Head of caudate nucleus (tissue), 42 donors: ENCODE data around the gene NARF.
A peak's percentile ranks its signal among the peaks of the same experiment; 100 is the strongest.
"Not testable (repeated sequence)": the region's sequence is repeated elsewhere in the genome, so short reads cannot be mapped to it uniquely, and the experiment has no call there.

ENCODE experiments used
- DNase-seq, 42 donors: peaks; one replicate each; pipeline versions ENCODE4 v3.0.0 to v3.0.0-alpha.2; 2020 to 2021; ENCODE audit warnings: mixed read lengths in 7 of 42
- intact Hi-C: fragments of 100-400 bp; cut with DNase I; formaldehyde crosslinking; loops from one replicate; pipeline ENCODE4 v1.15.0; 2022

NARF gene

GRCh38 chr17:82458179-82458884 lies at the start of gene NARF:
NARF (plus strand) TSS chr17:82458741; CDS start chr17:82458804, 63 bp downstream.
- intact Hi-C loops = loop anchor here (10.0 kb wide), 1 partner anchor 56 kb away; the partner anchor contains the start of gene FOXK2
- peak; percentile 96 to 100 (median 99) for DNase-seq

DNA sequence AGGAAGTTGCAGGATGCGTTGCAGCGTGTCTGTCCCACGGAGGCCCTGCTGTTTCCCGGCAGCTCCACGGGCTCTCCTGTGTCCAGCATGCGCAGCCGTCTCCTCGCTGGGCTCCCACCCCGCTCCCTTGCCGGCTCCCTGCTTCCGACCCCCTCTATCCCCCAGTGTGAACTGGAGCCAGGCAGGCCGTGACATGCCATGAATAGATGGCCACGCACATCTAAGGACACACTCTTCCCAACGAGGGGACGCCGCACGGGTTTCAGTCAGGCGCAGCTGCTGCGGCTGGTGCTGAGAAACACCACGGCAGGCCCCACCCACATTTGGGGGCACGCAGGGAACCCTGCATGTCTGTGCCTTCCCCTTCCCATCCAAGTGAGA lies 49.6 kb upstream of the NARF start:
- intact Hi-C loops = no loop called here
- no peak for DNase-seq

DNA sequence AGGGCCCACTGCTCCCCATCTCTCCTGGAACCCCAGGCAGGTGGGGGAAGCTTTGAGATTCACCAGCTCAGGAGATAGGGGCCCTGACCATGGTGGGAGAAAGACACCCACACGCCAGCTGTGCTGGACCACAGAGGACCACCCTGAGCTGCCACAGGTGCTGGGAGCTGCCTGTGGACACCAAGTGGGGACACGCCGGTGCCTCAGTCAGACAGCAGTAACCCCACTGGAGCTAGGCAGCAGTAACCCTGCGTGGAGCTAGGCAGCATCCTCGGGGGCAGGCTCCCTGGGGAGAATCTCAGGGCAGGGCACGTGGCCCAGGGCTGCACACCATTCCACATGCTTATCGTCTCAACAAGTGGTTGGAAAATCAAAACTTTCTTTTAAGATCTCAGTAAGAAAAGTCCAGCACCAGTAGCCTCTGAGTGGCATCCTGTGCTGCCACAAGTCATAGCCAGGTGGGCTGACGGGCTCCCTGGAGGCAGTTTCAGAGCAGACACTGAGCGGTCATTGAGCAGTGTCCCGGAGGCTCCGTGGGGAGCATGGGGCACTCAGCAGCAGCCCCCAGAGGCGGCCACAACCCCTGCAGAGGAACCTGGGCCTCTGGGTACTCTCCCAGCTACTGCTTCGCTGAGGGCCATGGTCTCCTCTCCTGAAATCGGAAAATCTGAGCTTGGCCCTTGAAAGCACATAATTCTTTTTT lies 48.4 kb upstream of the NARF start:
- intact Hi-C loops = loop anchor here (5.0 kb wide), 1 partner anchor 58 kb away; no protein-coding TSS in a partner anchor
- DNase-seq = no peak

DNA sequence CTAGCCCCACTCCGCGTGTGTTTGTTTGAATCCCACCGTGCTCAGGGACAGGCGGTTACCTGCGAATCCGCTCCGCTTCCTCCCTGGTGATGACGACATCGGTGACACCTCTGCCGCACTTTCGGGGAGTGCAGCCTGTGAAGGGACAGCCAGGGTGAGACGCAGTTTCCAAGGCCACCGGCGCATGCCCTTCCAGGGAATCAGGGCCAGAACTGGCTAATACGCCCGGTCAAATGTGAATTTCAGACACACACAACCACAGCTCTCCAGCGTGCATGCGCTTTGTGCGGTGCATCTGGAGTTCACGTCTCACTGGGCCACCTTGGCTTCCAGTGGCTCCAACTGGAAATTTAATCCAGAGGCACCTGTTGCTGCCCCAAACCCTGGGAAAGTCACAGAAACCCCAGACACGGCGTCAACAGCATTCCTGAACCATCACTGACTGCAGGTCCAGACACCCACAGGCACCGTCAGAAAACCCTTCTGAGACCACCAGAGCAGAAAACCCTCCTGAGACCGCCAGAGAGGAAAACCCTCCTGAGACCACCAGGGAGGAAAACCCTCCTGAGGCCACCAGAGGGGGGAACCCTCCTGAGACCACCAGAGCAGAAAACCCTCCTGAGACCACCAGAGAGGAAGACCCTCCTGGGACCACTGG lies 47.0 kb upstream of the NARF start:
- DNase-seq = no peak
- intact Hi-C loops = loop anchor here (5.0 kb wide), 1 partner anchor 59 kb away; no protein-coding TSS in a partner anchor

GRCh38 chr17:82412081-82412480 lies 46.5 kb upstream of the NARF start:
- DNase-seq = not testable (repeated sequence)
- intact Hi-C loops = loop anchor here (5.0 kb wide), 1 partner anchor 60 kb away; no protein-coding TSS in a partner anchor

GRCh38 chr17:82412535-82413520 lies 45.7 kb upstream of the NARF start:
- intact Hi-C loops = loop anchor here (5.0 kb wide), 1 partner anchor 61 kb away; no protein-coding TSS in a partner anchor
- no peak for DNase-seq

- DNase-seq = peak; percentile 42 to 87 (median 70)
- intact Hi-C loops = loop anchor here (5.0 kb wide), 1 partner anchor 62 kb away; no protein-coding TSS in a partner anchor
These were observed 43.8 kb upstream of the NARF start for GRCh38 chr17:82414548-82415281.

DNA sequence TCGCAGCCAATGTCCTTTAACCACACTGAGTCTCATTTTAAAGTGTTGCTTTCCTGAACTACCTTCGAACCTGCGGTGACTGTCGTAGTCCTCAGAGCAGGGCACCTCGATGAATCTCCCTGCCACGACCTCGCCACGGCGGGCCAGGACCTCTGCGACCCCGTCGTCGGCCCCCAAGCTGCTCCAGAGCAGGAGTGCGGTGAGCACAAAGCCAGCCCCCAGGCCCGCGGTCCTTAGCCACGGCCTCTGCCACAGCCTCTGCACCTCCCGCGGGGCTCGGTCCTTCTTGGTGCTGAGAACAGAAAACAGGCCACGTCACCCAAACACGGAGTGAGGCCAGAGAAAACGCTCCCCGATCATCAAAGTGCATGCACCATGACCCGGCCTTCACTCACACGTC lies 43.2 kb upstream of the NARF start:
- no peak for DNase-seq
- intact Hi-C loops = no loop called here

DNA sequence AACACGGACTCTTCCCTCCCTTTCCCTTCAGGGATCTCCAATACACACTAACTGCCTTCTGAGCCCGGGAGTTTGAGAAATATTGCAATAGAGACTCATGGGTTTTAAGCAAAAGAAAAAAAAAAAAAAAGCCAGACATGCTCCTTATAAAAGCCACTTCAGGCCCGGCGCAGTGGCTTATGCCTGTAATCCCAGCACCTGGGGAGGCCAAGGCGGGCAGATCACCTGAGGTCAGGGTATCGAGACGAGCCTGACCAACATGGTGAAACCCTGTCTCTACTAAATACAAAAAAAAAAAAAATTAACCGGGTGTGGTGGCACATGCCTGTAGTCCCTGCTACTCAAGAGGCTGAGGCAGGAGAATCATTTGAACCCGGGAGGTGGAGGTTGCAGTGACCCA lies 42.8 kb upstream of the NARF start:
- intact Hi-C loops = no loop called here
- no peak for DNase-seq

DNA sequence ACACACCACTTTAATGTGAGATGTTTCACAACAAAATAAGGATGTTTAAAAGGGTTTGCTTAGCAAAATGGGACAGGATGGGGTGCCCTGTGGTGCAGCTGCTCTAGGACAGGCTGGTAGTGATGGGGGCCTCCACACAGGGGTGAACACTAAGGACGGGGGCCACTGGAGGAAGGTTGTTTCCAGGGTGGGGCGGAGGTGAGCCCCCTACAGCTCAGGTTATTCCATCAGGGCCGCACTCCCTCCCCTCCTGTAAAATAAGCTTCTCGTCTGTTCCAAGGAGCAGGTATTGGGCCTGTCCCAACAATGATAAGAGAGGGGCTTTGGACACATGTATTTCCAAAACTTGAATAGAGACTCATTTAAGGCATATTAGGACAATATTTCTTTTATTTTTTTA lies 42.3 kb upstream of the NARF start:
- DNase-seq = no peak
- intact Hi-C loops = no loop called here

GRCh38 chr17:82416771-82417170 lies 41.8 kb upstream of the NARF start:
- intact Hi-C loops = no loop called here
- no peak for DNase-seq

DNA sequence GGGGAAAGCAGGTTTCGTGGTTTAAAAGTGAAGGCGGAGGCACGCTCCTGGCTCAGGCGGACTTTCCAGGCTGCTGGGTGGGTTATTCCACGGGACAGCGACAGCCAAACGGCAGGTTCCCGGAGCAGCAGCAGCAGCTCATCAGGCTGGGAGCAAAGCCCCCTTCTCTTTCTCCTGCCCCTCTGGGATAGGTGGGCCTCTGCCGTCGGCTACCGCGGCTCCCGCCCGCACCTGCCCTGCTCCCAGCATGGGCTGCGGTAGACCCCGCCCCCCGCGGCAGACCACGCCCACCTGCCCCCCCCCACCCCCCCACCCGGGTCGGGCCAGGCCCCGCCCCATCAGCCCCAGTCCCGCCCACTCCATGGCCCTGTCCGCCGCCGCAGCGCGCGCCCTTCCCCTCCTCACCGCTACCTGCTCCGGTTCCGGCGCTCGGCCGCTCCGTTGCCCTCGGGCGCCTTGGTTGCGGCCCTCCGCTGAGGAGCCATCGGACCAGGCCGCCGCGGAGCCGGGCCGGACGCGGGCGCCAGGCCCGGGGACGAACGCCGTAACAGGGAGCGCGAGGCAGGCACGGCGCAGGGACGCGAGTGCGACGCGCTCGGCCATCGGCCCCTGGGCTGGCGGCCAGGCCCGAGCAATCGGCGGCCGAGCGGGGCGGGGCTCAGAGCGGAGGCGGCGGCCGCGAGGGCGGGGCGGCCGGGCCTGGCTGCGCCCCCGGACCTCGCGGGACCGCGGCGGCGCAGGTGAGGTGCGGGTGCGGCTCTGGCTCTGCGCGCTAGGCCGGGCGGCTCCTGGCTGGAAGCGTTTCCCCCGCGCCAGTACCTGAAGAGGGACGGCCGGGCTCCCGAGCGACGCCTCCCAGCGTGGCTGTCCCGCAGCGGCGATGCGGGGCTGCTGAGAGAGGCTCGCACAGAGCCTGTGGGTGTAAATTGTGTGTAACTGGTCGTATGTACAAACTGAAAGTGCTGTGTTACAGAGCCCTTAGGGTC lies 40.2 kb upstream of the NARF start, which contains the start of the genes HEXD and OGFOD3:
TSS of gene HEXD (plus strand) at position 347 of the 986 bp plus-strand sequence. CDS start 1,453 bp downstream, outside the sequence.
TSS of gene OGFOD3 (minus strand) at position 586 of the 986 bp plus-strand sequence. CDS start at position 485, 101 bp downstream.
- intact Hi-C loops = no loop called here
- DNase-seq = peak; percentile 46 to 92 (median 84)

GRCh38 chr17:82419540-82419939 lies 39.0 kb upstream of the NARF start:
- intact Hi-C loops = no loop called here
- DNase-seq = no peak

DNA sequence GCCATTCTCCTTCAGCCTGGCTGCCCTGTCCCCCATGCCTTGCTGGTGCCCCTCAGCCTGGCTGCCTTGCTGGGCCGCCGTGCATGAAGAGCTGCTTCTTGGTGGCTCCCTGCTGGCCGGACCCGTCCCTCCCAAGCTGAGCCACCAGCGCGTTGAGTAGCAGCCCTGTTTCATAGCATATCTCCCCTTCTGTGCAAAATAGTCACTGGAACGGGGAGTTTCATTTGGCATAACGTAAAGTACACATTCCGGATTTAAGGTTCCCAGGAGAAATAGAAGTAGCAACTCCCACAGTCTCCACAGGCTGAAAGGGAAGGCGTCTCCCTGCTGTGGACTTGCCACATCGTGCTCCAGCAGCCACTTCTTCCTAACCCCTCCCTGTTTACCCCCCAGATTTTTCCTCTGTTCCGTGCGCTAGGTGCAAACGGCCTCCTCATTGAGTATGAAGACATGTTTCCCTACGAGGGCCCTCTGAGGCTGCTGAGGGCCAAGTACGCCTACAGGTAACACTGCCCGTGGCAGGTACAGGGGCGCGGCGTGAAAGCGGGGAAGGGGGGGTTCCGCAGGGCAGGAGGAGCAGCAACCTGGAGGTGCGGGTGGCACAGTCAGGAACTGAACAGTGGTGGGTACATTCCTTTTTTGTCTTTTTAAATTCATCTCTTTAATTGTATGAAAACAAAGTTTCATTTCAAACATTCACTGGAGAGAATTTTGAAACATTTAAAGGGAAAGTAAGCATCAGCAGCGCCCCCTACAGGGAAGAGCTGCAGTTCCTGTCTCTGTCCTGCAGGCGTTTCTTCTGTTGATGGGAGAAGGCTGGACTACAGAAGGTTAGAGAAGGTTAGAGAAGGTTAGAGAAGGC lies 34.3 kb upstream of the NARF start:
- peak in 18 of 42 donors; percentile 31 to 64 (median 52) for DNase-seq

DNA sequence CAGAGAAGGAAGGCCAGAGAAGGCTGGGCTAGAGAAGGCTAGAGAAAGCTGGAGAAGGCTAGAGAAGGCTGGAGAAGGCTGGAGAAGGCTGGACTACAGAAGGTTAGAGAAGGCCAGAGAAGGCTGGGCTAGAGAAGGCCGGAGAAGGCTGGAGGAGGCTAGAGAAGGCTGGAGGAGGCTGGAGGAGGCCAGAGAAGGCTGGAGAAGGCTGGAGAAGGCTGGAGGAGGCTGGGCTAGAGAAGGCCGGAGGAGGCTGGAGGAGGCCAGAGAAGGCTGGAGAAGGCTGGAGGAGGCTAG lies 33.7 kb upstream of the NARF start:
- DNase-seq = no peak
- intact Hi-C loops = no loop called here

More for the DNA sequence above, 34.3 kb upstream of the NARF start:
- intact Hi-C loops = no loop called here

DNA sequence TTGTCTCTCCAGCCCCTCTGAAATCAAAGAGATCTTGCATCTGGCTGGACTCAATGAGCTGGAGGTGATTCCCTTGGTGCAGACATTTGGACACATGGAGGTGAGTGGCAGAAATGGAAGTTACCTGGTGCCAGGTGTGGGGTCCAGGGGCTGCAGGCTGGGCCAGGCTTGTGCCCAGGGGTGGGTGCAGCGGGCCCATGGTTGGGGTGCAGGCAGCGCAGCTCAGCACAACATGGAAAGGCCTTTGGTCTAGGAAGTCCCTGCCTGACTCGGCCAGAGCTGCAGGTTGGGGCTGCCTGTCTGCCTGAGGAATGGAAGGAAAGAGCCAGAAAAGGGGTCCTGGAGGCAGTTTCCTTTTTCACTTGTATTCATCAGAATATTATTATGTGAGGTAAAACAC lies 30.0 kb upstream of the NARF start:
- intact Hi-C loops = no loop called here
- no peak for DNase-seq
